Liver (tissue), 9 donors: ENCODE data around the gene E2F3. TPM values are rescaled to one million over a fixed set of nuclear protein-coding genes. Genes with fewer than 3 reads are reported as not detected.

Source experiments
- DNase-seq: peaks from one replicate; pipeline ENCODE4 v3.0.0-alpha.2; 2017; ENCODE audit warnings: low spot score
- H3K27ac ChIP-seq, 2 donors: one replicate each; pipeline ENCODE4 v1.7.0; 2013; ENCODE audit warnings: inconsistent platforms in 2 of 2, low read length in 2 of 2, control low read depth in 1 of 2, low read depth in 1 of 2, mild to moderate bottlenecking in 1 of 2
- H3K27me3 ChIP-seq, 4 donors: one replicate each; pipeline versions ENCODE4 v1.6.1 to v1.7.0; 2013; ENCODE audit warnings: low read length in 3 of 4, inconsistent platforms in 1 of 4, mild to moderate bottlenecking in 1 of 4, moderate library complexity in 1 of 4; ENCODE audit not compliant: control insufficient read depth in 4 of 4, insufficient read depth in 4 of 4
- H3K36me3 ChIP-seq, 4 donors: one replicate each; pipeline versions ENCODE4 v1.6.1 to v1.7.0; 2013; ENCODE audit warnings: low read length in 3 of 4, mild to moderate bottlenecking in 3 of 4, low read depth in 1 of 4, moderate library complexity in 1 of 4; ENCODE audit not compliant: control insufficient read depth in 4 of 4, insufficient read depth in 3 of 4
- H3K4me1 ChIP-seq, 4 donors: one replicate each; pipeline versions ENCODE4 v1.6.1 to v1.7.0; 2013; ENCODE audit warnings: low read length in 3 of 4, mild to moderate bottlenecking in 3 of 4, moderate library complexity in 1 of 4; ENCODE audit not compliant: control insufficient read depth in 4 of 4, insufficient read depth in 4 of 4
- H3K4me3 ChIP-seq, 3 donors: one replicate each; pipeline versions ENCODE4 v1.6.1 to v1.7.0; 2013; ENCODE audit warnings: low read length in 3 of 3, control low read depth in 1 of 3, low read depth in 1 of 3, mild to moderate bottlenecking in 1 of 3
- H3K9ac ChIP-seq, 2 donors: one replicate each; pipeline ENCODE4 v1.7.0; 2013; ENCODE audit warnings: low read length in 2 of 2, mild to moderate bottlenecking in 2 of 2, moderate library complexity in 2 of 2, control low read depth in 1 of 2, low read depth in 1 of 2
- H3K9me3 ChIP-seq, 4 donors: one replicate each; pipeline versions ENCODE4 v1.6.1 to v1.7.0; 2013; ENCODE audit warnings: low read length in 3 of 4; ENCODE audit not compliant: control insufficient read depth in 4 of 4
- EGR1 ChIP-seq, 2 donors: IDR thresholded peaks; 2 replicates each; pipeline ENCODE4 v1.6.1; 2016 to 2018; ENCODE audit warnings: antibody characterized with exemption in 2 of 2, low read depth in 2 of 2
- FOXA1 ChIP-seq: IDR thresholded peaks from 2 replicates; pipeline ENCODE4 v1.6.1; 2016; ENCODE audit warnings: antibody characterized with exemption
- FOXA2 ChIP-seq: IDR thresholded peaks from 2 replicates; pipeline ENCODE4 v1.6.1; 2016; ENCODE audit warnings: antibody characterized with exemption
- GABPA ChIP-seq, 2 donors: IDR thresholded peaks in 1 of 2; conservative IDR thresholded peaks in 1 of 2; 2 replicates each; pipeline ENCODE4 v1.6.1; 2016; ENCODE audit warnings: antibody characterized with exemption in 2 of 2, mild to moderate bottlenecking in 1 of 2, moderate library complexity in 1 of 2
- HNF4A ChIP-seq, 2 donors: conservative IDR thresholded peaks; 2 replicates each; pipeline ENCODE4 v1.6.1; 2016; ENCODE audit warnings: antibody characterized with exemption in 2 of 2, mild to moderate bottlenecking in 2 of 2
- HNF4G ChIP-seq: IDR thresholded peaks from 2 replicates; pipeline ENCODE4 v1.6.1; 2016; ENCODE audit warnings: antibody characterized with exemption
- JUND ChIP-seq, 2 donors: IDR thresholded peaks; 2 replicates each; pipeline ENCODE4 v1.6.1; 2016; ENCODE audit warnings: antibody characterized with exemption in 2 of 2
- NR2F2 ChIP-seq: IDR thresholded peaks from 2 replicates; pipeline ENCODE4 v1.6.1; 2016; ENCODE audit warnings: antibody characterized with exemption
- RAD21 ChIP-seq, 2 donors: IDR thresholded peaks; 2 replicates each; pipeline ENCODE4 v1.6.1; 2016; ENCODE audit warnings: antibody characterized with exemption in 2 of 2, mild to moderate bottlenecking in 2 of 2
- RXRA ChIP-seq, 2 donors: IDR thresholded peaks; 2 replicates each; pipeline ENCODE4 v1.6.1; 2017 to 2018; ENCODE audit warnings: antibody characterized with exemption in 2 of 2, mild to moderate bottlenecking in 1 of 2
- SP1 ChIP-seq: IDR thresholded peaks from 2 replicates; pipeline ENCODE4 v1.6.1; 2018; ENCODE audit warnings: antibody characterized with exemption, mild to moderate bottlenecking
- TAF1 ChIP-seq: conservative IDR thresholded peaks from 2 replicates; pipeline ENCODE4 v1.6.1; 2016; ENCODE audit warnings: antibody characterized with exemption, mild to moderate bottlenecking
- YY1 ChIP-seq: IDR thresholded peaks from 2 replicates; pipeline ENCODE4 v1.6.1; 2016; ENCODE audit warnings: antibody characterized with exemption, mild to moderate bottlenecking
- WGBS: extraction: QIAGEN DNeasy Blood & Tissue Kit; methylation state at CpG from one replicate; pipeline ENCODE4 v1.1.7; 2013; 5-methylcytosine and 5-hydroxymethylcytosine counted together
- polyA plus RNA-seq, 2 donors: library from polyadenylated mRNA; stranded (reverse) in 1 of 2; unstranded in 1 of 2; fragments of 200-250 nt in 1 of 2; fragments of >200 nt in 1 of 2; fragmentation: Nextera tagmentation in 1 of 2; extraction: Ambion mirVana in 1 of 2; gene quantifications; one replicate each; pipeline versions ENCODE4 v1.2.1 to v1.2.3, GENCODE V29; 2013 to 2015
- total RNA-seq, 2 donors: library from RNA; depleted of rRNA; stranded (reverse); fragments of >200 nt; gene quantifications; one replicate each; pipeline ENCODE4 v1.2.3, GENCODE V29; 2014
- TF ChIP-seq, protein P1 (sequence below): IDR thresholded peaks from 2 replicates; pipeline ENCODE4 v1.6.1; 2016; ENCODE audit warnings: antibody characterized with exemption
- TF ChIP-seq, protein P2 (sequence below): IDR thresholded peaks from 2 replicates; pipeline ENCODE4 v1.6.1; 2016; ENCODE audit warnings: antibody characterized with exemption, mild to moderate bottlenecking
- TF ChIP-seq, protein P3 (sequence below): fragments of 150-350 bp; IDR thresholded peaks from 2 replicates; pipeline ENCODE4 v1.5.1; 2017; ENCODE audit warnings: improper control_type of control experiment, low read depth, low read length; ENCODE audit not compliant: missing input control
- TF ChIP-seq, protein P4 (sequence below): IDR thresholded peaks from 2 replicates; pipeline ENCODE4 v1.6.1; 2016; ENCODE audit warnings: antibody characterized with exemption
- donor health status: healthy.
- donor health status: healthy.
- donor health status: healthy.
- donor health status: healthy.
- donor health status: healthy.

The E2F3 gene
- total and polyA plus RNA-seq, 4 donors = 1.4 to 5.0 (median 1.9) TPM

DNA sequence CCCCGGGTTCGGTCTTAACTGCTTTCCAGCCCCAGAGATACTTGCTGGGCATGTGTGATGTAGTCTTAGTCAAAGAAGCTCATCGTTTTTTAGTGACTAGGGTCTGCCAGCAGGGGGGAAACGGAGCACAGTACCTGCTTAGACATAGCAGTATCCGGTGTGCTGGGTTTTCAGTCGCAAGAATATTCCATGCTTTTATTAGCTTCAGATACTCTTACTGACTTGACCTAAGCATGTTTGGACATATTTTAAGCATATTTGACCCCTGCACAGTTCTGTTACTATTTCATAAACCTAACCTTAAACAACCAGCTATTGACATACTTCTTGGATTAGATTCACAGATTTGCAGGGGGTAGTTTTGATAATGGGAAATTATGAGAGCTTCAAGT lies 3.0 kb downstream of the E2F3 start:
- DNase-seq = peak; percentile 50
- Histone ChIP-seq H3K4me1 (peaks cover 2 to 10% (median 7%) of the 10 kb centered on the region in 4 donors), H3K27ac (peak overlapping the region; percentile 78 to 90), H3K36me3 (no peaks in the 10 kb centered on the region), H3K9me3 (no peaks in the 10 kb centered on the region), H3K9ac (peak overlapping the region; percentile 64 to 72), H3K27me3 (no peaks in the 10 kb centered on the region), H3K4me3 (peak overlapping the region; percentile 42 to 95 (median 44))
- TF ChIP-seq RAD21 (IDR thresholded peaks at IDR 0.05) = peak; percentile 70 to 83
- TF ChIP-seq, protein P1, sequence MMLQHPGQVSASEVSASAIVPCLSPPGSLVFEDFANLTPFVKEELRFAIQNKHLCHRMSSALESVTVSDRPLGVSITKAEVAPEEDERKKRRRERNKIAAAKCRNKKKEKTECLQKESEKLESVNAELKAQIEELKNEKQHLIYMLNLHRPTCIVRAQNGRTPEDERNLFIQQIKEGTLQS = no peak
- TF ChIP-seq NR2F2 = no peak
- no peak for TF ChIP-seq RXRA (IDR thresholded peaks at IDR 0.05)
- TF ChIP-seq, protein P2, sequence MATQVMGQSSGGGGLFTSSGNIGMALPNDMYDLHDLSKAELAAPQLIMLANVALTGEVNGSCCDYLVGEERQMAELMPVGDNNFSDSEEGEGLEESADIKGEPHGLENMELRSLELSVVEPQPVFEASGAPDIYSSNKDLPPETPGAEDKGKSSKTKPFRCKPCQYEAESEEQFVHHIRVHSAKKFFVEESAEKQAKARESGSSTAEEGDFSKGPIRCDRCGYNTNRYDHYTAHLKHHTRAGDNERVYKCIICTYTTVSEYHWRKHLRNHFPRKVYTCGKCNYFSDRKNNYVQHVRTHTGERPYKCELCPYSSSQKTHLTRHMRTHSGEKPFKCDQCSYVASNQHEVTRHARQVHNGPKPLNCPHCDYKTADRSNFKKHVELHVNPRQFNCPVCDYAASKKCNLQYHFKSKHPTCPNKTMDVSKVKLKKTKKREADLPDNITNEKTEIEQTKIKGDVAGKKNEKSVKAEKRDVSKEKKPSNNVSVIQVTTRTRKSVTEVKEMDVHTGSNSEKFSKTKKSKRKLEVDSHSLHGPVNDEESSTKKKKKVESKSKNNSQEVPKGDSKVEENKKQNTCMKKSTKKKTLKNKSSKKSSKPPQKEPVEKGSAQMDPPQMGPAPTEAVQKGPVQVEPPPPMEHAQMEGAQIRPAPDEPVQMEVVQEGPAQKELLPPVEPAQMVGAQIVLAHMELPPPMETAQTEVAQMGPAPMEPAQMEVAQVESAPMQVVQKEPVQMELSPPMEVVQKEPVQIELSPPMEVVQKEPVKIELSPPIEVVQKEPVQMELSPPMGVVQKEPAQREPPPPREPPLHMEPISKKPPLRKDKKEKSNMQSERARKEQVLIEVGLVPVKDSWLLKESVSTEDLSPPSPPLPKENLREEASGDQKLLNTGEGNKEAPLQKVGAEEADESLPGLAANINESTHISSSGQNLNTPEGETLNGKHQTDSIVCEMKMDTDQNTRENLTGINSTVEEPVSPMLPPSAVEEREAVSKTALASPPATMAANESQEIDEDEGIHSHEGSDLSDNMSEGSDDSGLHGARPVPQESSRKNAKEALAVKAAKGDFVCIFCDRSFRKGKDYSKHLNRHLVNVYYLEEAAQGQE = peak; percentile 16
- TF ChIP-seq FOXA1 = no peak
- no peak for TF ChIP-seq TAF1
- TF ChIP-seq HNF4A (conservative IDR thresholded peaks at IDR 0.05) = peak in 1 of 2 donors; percentile 4
- no peak for TF ChIP-seq FOXA2
- no peak for TF ChIP-seq GABPA (IDR thresholded peaks at IDR 0.05 in 1 of 2, conservative IDR thresholded peaks at IDR 0.05 in 1 of 2)
- TF ChIP-seq, protein P3, sequence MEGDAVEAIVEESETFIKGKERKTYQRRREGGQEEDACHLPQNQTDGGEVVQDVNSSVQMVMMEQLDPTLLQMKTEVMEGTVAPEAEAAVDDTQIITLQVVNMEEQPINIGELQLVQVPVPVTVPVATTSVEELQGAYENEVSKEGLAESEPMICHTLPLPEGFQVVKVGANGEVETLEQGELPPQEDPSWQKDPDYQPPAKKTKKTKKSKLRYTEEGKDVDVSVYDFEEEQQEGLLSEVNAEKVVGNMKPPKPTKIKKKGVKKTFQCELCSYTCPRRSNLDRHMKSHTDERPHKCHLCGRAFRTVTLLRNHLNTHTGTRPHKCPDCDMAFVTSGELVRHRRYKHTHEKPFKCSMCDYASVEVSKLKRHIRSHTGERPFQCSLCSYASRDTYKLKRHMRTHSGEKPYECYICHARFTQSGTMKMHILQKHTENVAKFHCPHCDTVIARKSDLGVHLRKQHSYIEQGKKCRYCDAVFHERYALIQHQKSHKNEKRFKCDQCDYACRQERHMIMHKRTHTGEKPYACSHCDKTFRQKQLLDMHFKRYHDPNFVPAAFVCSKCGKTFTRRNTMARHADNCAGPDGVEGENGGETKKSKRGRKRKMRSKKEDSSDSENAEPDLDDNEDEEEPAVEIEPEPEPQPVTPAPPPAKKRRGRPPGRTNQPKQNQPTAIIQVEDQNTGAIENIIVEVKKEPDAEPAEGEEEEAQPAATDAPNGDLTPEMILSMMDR = peak; percentile 37
- no peak for TF ChIP-seq YY1
- TF ChIP-seq, protein P4, sequence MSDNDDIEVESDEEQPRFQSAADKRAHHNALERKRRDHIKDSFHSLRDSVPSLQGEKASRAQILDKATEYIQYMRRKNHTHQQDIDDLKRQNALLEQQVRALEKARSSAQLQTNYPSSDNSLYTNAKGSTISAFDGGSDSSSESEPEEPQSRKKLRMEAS = no peak
- WGBS = 3% methylated on average over 6 of the region's 6 CpGs

DNA sequence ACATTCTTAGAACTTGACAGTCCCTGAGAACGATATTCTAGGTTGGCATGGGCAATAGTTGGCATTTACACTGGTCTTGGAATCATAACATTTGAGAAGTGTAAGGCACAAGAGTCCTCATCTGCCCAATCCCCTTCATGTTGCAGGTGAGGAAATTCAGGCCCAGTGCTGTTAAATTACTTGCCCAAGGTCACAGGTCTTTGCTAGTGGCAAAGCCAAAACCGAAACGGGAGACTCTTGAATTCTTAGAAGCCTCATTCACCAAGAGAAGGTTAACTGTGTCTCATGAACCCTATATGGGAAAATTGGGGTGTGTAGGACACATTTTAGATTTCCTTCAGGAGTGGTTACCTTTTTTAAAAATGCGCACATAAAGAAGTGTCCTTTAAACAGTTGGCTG lies 7.2 kb downstream of the E2F3 start:
- H3K36me3 ChIP-seq = no peaks in the 10 kb centered on the region
- H3K9ac ChIP-seq = no peak overlapping the region
- DNase-seq = no peak
- no peaks in the 10 kb centered on the region for H3K27me3 ChIP-seq
- 96% methylated on average over 4 of the region's 4 CpGs for WGBS
- H3K4me1 ChIP-seq = peaks cover 0 to 7% (median 2%) of the 10 kb centered on the region in 4 donors
- no peaks in the 10 kb centered on the region for H3K9me3 ChIP-seq
- no peak overlapping the region for H3K27ac ChIP-seq
- no peak overlapping the region for H3K4me3 ChIP-seq
- TF ChIP-seq, protein P1 = no peak
- TF ChIP-seq TAF1 = no peak
- TF ChIP-seq SP1 = no peak
- TF ChIP-seq, protein P3 = no peak
- TF ChIP-seq, protein P2 = no peak
- TF ChIP-seq RXRA (IDR thresholded peaks at IDR 0.05) = no peak
- no peak for TF ChIP-seq YY1
- no peak for TF ChIP-seq FOXA1
- TF ChIP-seq NR2F2 = no peak
- TF ChIP-seq, protein P4 = no peak
- no peak for TF ChIP-seq JUND (IDR thresholded peaks at IDR 0.05)
- no peak for TF ChIP-seq HNF4G
- no peak for TF ChIP-seq EGR1 (IDR thresholded peaks at IDR 0.05; ENCODE audit: low read depth in 2 of 2)
